ENCODE results near the gene RIT2.

GRCh38 chr18:42954887-42955286 lies 160.6 kb downstream of the RIT2 start:
- no peak for TF ChIP-seq EP300 (IDR thresholded peaks at IDR 0.05)
- TF ChIP-seq CTCF (IDR thresholded peaks at IDR 0.05): no peak
